Left forelimb (tissue), 1 donor: ENCODE measurements around the gene PAX7.
"Not testable (repeated sequence)": the region's sequence is repeated elsewhere in the genome, so short reads cannot be mapped to it uniquely, and the experiment has no call there.

ENCODE experiments used
- DNase-seq: peaks from one replicate; pipeline ENCODE4 v3.0.0-alpha.2; 2018; ENCODE audit warnings: low spot score

The PAX7 gene

GRCh38 chr1:18730321-18730720, 99.7 kb downstream of the PAX7 start:
- no peak for DNase-seq

GRCh38 chr1:18731148-18731547, 100.5 kb downstream of the PAX7 start:
- no peak for DNase-seq

DNA sequence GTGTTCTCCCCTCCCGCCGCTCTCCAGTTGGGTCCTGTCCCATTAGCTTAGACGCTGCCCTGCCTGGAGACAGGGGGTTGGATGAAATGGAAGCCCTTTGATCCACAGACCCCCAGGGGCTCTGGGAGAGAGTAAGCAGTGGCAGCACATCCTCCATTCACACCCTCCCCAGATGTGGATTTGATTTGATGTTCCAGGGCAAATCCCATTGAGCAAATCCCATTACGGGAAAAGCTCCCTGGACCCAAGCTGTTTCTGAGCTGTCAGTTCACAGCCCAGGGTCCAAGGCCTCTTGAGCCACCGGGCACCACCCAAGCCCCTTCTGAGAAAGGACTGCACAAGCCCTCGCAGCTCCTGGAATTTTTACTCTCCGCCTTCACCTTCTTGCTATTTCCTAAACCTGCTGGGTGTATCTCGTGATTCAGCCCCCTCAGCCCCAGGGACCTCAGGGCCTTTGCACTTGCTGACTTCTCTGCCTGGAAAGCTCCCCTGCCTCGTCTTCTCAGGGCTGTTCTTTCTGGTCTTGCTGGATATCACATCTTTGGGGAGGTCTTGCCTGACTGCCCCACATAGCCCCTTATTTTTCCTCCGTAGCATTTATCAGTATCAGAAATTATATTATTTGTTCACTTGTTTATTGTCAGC, 101.1 kb downstream of the PAX7 start:
- no peak for DNase-seq

DNA sequence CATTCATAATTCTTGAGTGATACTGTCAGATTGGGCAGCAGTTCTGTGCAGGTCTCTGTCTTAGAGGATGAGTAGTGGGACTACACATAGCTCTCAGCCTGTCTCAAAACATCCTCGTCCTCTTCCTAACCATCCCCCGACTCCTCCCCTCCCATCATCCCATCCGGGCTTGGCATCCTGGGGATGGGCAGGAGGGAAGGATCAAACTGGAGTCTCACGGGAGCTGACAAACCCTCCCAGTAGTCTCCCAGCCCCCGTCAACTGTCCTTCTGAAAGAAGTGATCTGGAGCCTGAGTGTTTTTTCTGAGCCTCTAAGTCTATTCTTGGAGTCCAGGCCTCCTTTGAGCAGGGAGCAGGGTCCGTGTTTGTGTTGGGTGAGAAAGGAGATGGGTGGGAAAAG, 102.0 kb downstream of the PAX7 start:
- DNase-seq: no peak

DNA sequence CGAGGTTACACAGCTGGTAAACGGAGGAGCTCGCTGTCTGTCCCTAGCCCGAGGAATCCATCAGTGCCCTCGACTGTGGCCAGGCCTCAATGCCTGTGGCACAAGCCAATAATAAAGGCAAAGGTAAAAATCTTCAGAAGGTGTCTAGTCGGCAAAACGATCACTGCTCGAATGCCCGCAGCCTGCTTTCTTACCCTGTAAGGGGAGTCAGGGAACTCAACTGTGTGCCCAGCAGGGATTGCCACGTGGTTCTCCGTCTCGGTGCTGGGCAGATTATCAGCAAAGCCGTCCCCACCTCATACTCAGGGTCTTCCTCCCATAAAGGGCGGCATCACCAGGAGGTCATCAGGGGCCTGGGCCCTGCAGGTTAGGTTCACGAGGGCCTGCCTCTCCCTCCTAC, 103.4 kb downstream of the PAX7 start:
- no peak for DNase-seq

DNA sequence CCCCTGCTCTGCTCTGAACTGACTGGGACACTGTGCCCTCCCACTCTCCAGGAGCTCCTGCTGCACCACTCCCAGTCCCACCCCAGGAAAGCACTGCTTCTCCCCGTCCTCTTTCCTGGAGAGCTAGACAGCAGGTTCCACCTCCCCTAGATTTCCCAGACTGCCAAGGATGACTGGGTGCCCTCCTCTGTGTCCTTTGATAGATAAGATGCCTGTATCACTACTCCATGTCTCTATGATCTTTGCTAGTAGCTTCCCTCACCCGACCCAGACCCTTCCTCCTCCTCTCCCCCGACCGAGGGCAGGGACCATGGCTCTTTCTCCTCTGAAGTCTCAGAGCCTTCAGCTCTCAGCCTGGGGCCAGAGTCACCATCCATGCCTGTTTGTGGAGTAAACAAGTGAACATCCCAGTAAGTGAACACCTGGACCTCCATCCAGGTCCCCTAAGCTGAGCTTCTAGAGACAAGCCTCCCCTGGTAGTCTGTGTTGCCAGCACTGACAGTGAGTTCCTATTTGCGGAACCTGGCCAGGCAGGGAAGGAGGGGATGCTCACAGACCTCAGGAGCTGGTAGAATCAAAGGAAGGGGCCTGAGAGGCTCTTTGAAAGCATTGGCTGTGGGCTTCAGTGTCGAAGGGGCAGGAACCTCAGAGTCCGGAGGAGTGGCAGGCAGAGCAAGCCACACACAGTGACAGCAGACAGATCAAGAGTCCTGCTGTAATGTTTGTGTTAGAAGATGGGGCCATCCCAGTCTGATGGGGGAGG, 104.0 kb downstream of the PAX7 start:
- no peak for DNase-seq

GRCh38 chr1:18735224-18735997, 104.8 kb downstream of the PAX7 start:
- no peak for DNase-seq

- DNase-seq: no peak
These were observed 106.3 kb downstream of the PAX7 start for GRCh38 chr1:18736958-18737357.

- DNase-seq: no peak
These were observed 107.5 kb downstream of the PAX7 start for GRCh38 chr1:18738126-18738525.

DNA sequence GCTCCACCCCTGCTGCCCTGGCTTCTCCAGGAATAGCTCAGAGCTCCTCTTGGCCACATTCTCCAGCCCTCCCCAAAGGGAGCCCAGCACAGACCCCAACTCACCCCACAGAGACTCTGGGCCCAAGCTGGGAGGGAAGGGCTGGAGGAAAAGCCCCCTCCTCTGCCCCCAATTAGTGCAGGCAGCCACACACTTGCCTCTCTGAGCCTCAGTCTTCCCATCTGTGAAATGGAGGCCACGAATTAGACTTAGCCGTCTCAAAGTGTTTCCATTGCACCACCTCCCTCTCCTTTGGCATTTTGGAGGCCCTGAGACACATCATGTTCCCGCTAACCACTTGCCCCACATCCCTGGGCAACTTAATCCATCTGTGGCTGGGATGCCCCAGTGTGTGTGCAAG, 108.0 kb downstream of the PAX7 start:
- DNase-seq: no peak

GRCh38 chr1:18739408-18739807, 108.8 kb downstream of the PAX7 start:
- no peak for DNase-seq

DNA sequence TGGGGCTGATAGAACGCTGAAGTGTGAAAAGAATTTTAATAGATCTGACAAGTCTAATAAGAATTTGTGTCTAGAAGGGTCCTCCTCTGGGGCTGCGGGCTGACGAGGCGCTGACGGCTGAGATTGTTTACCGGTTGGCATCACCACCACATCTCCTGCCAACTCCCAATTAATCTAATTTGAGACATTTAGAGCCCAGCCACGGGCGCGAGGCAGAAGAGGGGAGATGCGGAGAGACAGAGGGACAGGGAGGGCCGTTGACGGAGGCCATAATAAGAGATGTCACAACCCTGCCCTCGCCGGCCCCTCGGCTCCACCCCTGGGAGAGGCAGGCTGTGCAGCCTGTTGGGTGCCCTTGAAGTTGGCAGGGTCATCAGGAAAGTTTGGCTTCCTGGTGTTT, 109.3 kb downstream of the PAX7 start:
- no peak for DNase-seq

GRCh38 chr1:18740617-18741016, 110.0 kb downstream of the PAX7 start:
- DNase-seq: no peak

DNA sequence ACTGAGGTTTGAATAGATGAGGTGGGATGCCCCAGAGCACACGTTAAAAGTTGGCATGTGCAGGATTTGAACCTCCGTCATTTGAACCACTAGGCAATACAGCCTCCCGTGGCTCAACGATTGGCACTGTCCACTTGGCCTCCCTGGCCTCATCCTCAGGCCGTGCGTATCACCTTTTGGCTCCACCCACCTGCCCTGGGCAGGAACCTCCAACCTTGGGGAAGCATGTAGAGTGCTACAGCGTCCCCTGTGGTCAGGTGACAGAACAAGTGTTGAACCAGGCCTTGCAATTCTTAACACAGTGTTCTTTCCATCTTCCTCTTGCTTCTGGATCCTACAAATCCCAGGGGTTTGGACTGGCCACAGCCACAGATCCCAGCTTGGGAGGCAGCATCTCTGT, 112.6 kb downstream of the PAX7 start:
- DNase-seq: no peak

DNA sequence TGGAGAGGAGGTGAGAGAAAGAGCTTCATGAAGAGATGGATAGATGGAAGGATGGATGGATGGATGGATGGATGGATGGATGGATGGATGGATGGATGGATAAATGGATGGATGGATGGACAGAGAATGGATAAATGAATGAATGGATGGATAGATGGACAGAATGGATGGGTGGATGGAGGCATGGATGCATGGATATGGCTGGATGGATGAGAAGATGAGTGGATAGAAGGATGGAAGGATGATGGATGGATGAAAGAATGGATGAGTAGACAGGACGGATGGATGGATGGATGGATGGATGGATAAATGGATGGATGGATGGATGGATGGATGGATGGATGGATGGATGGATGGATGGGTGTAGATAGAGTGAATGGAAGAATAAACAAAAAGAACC, 113.7 kb downstream of the PAX7 start:
- DNase-seq: not testable (repeated sequence)

- DNase-seq: no peak
These were observed 116.3 kb downstream of the PAX7 start for GRCh38 chr1:18746981-18747380.

DNA sequence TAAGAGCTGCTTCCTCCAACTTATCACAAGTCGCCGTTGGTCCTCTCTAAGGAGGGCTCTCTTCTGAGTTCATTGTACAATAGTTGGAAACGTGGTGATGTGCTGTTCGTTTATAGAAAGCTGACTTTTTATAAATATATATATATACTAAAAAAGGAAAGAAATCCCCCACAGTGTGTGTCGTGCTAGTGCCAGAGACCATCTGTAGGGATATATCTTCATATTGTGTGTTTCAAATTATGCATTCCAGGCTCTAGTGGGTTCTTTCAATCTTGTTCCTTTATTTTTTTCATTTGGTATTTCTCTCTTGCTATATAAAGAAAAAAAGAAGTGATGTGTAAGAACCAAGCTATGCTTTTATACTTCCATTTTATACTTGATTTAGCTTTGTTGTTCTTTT, 117.0 kb downstream of the PAX7 start:
- DNase-seq: no peak

GRCh38 chr1:18748435-18748834, 117.8 kb downstream of the PAX7 start:
- peak; percentile 23 for DNase-seq

GRCh38 chr1:18749569-18749968, 118.9 kb downstream of the PAX7 start:
- peak; percentile 47 for DNase-seq

DNA sequence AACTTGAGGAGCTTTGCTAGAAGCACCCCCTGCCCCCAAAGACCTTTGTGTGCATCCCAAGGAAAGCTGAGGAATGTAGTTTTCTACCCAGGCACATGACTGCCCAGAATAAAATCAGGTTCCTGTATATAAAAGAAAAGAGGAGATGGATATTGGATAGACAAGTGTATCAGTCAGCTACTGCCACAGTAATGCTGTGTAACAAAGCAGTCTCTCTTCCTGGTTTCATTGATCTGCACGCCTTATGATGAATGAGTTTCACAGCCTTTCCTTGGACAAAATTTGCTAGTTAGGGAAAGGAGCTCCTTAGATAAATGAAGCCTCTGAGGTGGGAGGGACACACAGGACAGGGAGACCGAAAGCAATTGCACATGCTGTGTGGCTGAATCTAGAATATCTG, 120.0 kb downstream of the PAX7 start:
- DNase-seq: no peak

DNA sequence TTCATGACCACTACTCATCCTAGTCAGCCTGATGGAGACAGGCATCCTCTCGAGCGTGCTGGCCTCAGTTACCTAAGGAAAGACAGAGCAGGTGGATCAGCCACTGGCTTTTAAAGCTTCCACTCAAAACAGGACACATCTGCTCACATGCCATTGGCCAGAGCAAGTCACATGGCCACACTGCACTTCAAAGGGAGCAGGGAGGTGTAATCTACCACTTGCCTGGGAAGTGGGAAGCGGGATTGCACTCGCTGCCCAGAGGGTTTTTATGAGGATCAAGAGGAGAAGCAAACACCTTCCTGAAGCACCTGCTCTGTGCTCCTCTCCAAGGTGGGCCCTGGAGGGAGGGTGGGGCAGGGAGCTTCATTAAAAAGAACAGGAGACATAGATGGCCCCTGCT, 120.8 kb downstream of the PAX7 start:
- peak; percentile 60 for DNase-seq

DNA sequence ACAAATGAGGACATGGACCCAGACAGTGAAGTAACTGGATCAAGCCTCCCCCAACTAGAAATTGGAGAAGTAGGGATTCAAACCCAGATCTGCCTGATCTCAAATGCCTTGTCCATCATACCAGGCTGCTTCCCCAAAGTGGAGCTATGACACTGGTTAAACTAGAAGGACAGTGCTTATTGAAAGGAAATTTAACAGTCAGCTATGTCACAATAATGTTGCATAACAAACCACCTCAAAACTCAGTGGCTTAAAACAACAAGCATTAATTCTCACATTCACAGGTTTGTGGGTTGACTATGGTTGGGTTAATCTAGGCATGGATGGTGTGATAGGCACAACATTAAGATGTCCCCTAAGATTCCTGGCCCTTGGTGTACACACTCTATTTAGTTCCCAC, 121.8 kb downstream of the PAX7 start:
- no peak for DNase-seq

DNA sequence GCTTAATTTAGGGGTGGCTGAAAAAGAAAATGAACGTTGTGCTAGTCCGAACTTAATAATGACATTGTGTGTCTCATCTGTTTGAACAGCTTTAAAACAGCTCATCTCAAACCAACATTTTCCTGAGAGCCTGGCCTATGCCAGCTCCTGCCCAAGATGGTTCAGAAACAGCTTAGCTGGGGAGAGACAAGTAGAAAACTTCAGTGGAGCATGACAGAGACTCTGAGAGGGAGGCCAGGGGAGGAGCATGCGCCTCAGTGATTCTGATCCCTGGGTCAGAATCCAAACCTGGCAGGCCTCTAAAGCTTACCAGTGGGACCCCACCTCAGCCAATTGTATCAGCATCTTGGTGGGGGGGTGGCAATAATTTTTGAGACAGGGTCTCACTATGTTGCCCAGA, 129.5 kb downstream of the PAX7 start:
- DNase-seq: peak; percentile 20
